ENCODE results near the gene NACAD.
A peak's percentile ranks its signal among the peaks of the same experiment; 100 is the strongest.
"Not testable (repeated sequence)": the region's sequence is repeated elsewhere in the genome, so short reads cannot be mapped to it uniquely, and the experiment has no call there.

NACAD gene

DNA sequence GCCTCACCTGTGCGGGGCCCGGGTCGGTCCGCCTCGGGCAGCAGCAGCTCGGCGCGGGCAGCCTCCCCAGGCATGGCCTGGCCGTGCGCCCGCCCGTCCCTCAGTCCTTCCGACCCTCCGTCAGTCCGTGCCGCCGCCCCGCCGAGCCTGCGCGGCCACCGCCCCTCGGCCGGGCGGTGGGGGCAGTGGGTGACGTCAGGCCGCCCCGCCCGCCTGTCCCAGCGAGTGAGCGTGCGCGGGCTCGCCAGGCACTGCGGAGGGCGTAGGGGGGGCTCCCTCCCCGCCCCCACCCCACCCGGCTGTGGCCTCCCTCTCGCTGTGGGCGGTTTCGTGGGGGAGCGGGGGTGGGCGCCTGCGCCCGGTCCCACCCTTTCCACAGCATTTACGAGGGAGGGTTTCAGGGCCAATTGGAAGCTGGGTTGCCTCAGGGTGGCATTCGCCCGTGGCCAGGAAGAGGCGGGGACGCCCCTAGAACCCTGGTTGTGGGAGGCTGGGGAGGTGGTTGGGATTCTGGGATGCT lies at the start of gene NACAD:
NACAD (minus strand) TSS at position 149 of the 520 bp plus-strand sequence; CDS start at position 74, 75 bp downstream.
- no peak for DNase-seq

- DNase-seq: peak; percentile 64
These were observed 47.6 kb upstream of the NACAD start for GRCh38 chr7:45136106-45137060.

GRCh38 chr7:45133877-45134276 lies 45.1 kb upstream of the NACAD start:
- DNase-seq: no peak

DNA sequence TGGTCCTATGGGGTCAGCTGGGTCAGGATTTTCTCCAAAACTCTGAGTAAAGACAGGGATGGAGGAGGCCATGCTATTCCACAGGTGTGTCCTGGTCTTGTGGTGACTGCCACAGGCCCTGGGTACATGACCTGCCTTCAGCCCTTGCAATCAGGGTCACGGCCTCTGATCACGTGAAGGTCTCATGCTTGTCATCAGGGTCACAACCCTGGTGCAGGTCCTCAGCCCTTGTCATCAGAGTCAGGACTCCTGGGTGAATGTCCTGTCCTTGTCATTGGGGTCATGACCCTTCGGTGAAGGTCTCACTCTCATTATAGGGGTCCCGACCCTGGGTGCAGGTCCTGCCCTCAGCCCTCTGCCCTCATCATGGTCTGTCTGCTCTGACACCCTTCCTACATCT lies 44.6 kb upstream of the NACAD start:
- DNase-seq: no peak

- no peak for DNase-seq
These were observed 44.0 kb upstream of the NACAD start for GRCh38 chr7:45132708-45133320.

DNA sequence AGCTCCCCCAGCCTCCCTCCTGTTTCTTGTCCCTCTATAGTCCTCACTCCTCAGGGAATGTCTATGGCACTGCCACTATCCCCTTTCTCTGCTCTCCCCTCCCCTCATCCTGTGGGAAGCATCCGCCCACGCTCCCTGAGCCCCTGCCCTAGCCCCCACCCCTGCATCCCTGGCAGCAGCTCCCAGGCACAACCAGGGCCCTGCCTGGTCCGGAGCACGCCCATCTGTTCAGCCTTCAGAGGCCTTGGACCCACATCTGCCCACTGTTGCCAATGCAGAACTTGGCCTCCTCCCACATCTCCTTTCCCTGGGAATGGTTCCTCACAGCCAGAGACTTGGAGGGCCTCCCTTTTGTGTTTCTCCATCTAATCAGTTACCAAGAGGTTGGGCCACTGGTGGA lies 43.1 kb upstream of the NACAD start:
- DNase-seq: no peak

- DNase-seq: no peak
These were observed 42.1 kb upstream of the NACAD start for GRCh38 chr7:45130910-45131309.

DNA sequence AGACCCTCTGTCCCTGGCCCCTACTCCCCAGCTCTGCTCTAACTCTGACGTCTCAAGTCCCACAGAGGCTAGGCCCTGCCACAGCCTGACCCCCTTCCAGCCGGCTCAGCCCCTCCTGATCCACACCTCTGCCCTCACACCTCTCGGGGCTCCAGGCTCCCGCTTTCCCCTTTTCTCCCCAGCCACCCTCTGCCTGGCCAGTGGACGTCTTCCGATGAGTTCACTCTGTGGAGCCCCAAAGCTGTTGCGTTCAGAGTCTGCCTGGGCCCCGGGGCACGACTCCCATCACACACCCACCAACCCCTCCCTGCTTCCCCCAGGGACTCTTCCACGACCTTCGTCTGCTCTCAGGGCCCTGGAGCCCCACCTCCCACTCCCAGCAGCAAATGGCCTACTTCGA lies 41.1 kb upstream of the NACAD start:
- no peak for DNase-seq

DNA sequence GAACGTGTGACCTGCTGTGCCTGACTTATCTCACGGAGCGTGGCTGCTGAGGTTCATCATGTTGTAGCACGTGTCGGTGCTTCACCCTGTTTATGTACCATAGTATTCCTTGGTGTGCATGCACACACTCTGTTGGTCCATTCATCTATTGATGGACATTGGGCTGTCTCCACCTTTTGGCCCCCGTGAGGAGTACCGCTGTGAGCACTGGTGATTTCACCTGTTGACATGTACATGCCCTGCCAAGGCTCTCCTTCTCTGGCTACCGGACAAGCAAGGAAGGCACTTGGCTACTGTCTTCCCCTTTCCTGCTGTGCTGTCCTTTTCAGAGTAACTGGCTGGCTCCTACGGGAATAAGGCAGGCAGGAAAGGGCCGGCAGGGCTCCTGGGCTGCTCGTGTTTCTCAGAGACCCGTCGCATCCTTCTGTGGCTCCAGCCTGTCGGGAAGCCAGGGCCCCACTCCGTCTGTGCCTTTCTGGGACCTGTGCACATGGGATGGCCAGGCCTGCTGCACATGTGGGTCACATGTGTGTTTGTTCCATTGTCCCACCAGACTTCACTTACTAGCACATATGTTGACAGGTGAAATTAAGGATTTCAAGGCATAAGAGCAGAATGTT lies 40.5 kb upstream of the NACAD start:
- DNase-seq: no peak

GRCh38 chr7:45126920-45127319 lies 38.2 kb upstream of the NACAD start:
- DNase-seq: no peak

- DNase-seq: no peak
These were observed 37.4 kb upstream of the NACAD start for GRCh38 chr7:45126201-45126600.

GRCh38 chr7:45125193-45125904 lies 36.6 kb upstream of the NACAD start:
- DNase-seq: no peak

DNA sequence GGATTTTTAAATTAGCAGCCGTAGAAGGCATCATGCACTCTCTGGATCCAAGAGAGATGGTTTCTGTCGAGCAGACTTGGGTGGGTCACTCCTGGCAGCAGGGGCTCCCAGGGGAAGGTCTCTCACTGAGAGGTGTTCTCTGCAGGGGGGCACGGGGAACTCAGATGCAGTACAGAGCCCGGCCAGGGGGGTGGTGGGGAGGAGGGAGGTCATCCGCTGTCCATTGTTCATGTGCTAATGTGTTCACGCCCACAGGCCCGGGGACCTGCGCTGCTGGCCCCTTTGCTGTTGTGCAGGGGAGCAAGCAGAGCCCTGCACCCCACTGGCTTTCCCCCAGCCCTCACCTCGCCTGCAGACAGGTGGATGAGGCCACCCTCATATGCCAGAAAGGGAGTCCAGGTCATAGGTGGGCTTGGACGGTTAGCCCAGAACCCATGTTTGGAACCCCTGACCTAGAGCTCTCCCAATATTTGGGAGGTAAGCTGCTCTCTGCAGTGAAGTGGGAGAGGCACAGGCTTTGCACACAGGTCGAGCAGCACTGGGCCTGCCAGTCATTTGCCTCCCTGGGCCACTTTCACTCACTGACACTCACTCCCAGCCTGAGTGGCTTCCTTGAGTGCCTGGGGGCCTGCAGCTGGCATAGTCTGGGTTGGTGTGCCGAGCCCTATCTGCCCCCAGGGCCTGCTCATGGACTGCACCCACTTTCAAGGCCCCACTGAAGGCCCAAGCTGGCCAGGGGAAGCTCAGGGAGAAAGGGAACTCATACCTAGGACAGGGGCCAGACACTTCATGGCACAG lies 35.3 kb upstream of the NACAD start:
- DNase-seq: no peak

GRCh38 chr7:45122975-45123860 lies 34.4 kb upstream of the NACAD start:
- DNase-seq: no peak

DNA sequence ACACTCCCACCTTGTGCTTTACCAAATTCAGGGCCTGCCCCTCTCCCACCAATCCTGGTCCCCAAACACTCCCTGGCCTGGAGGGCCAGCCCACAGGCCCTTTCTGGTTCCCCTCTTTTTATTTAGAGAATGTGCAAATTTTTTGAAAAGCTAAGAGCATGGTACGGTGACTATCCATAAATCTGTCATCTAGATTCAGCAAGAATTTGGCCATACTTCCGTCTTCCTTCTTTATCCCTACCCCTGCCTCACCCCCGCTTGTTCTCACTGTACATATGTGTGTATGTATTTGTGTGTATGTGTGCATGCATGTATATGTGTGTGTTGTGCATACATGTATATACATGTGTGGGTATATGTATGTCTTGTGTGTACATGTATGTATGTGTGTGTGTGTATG lies 30.8 kb upstream of the NACAD start:
- no peak for DNase-seq

DNA sequence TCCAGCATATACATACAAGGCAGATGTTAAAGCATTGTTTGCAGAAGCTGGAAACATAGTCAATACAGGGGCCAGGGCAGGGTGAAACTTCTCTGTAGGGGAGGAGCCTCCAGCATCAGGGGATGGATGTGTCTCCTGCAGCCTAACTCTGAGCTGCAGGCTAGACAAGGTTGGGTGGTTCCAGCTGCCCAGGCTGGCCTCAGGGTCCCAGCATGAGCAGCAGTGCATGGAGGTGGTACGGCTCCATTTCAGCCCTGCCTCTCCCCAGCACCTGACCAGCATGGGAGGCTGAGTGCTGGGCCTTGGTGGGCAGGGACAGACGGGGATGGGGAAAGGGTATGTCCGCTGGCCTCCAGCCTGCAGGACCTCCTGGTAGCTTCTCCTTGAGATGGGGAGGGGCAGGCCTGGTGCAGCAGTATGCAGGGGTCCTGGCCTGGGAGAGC lies 30.1 kb upstream of the NACAD start:
- DNase-seq: no peak

DNA sequence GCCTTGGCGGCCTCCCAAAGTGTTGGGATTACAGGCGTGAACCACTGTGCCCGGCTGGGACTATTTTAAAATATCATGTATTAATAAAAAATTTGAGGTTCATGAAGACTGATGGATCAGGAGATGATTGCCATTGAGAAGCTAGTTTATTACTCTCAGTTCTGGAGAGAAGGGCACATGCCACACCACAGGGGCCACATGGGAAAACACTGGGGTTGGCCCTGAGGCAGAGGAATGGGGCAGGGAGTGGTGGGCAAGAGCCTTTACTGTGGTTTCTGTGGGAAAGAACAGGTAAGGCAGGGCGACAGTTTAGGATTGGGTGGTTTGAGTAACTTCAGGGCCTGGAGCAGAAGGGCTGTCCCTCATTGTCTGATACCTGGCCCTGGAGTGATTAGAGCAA lies 29.5 kb upstream of the NACAD start:
- no peak for DNase-seq

GRCh38 chr7:45117582-45117981 lies 28.8 kb upstream of the NACAD start:
- no peak for DNase-seq

DNA sequence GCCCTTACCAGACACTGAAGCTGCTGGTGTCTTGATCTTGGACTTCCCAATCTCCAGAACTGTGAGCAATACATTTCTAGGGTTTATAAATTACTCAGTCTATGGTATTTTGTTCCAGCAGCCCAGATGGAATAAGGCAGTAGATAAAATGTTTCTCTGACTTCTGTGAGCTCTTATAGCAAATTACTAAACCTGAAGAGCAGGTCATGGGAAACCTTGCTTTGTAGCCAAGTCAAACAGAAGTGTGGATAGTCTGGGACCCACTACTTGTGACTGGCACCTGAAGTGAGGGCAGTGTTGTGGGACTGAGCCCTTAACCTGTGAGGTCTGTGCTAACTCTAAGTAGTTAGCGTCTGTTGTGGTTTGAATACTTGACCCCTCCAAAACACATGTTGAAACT lies 27.3 kb upstream of the NACAD start:
- no peak for DNase-seq

- no peak for DNase-seq
These were observed 26.2 kb upstream of the NACAD start for GRCh38 chr7:45114926-45115325.

- not testable (repeated sequence) for DNase-seq
These were observed 25.5 kb upstream of the NACAD start for GRCh38 chr7:45114257-45114656.

Data from CD4-positive, alpha-beta T cell treated with Interleukin-15 for 1 hour (primary cell).